Mammary microvascular endothelial cell (primary cell): ENCODE measurements around the gene P4HTM. TPM values are rescaled to one million over a fixed set of nuclear protein-coding genes. Genes with fewer than 3 reads are reported as not detected.

Source experiments
- total RNA-seq: library from RNA; depleted of rRNA; stranded (reverse); fragments of >200 nt; gene quantifications from 2 replicates; pipeline ENCODE4 v1.2.3, GENCODE V29; 2015

Gene P4HTM, protein sequence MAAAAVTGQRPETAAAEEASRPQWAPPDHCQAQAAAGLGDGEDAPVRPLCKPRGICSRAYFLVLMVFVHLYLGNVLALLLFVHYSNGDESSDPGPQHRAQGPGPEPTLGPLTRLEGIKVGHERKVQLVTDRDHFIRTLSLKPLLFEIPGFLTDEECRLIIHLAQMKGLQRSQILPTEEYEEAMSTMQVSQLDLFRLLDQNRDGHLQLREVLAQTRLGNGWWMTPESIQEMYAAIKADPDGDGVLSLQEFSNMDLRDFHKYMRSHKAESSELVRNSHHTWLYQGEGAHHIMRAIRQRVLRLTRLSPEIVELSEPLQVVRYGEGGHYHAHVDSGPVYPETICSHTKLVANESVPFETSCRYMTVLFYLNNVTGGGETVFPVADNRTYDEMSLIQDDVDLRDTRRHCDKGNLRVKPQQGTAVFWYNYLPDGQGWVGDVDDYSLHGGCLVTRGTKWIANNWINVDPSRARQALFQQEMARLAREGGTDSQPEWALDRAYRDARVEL
- 15.7 and 16.0 TPM in 2 replicates for total RNA-seq

DNA sequence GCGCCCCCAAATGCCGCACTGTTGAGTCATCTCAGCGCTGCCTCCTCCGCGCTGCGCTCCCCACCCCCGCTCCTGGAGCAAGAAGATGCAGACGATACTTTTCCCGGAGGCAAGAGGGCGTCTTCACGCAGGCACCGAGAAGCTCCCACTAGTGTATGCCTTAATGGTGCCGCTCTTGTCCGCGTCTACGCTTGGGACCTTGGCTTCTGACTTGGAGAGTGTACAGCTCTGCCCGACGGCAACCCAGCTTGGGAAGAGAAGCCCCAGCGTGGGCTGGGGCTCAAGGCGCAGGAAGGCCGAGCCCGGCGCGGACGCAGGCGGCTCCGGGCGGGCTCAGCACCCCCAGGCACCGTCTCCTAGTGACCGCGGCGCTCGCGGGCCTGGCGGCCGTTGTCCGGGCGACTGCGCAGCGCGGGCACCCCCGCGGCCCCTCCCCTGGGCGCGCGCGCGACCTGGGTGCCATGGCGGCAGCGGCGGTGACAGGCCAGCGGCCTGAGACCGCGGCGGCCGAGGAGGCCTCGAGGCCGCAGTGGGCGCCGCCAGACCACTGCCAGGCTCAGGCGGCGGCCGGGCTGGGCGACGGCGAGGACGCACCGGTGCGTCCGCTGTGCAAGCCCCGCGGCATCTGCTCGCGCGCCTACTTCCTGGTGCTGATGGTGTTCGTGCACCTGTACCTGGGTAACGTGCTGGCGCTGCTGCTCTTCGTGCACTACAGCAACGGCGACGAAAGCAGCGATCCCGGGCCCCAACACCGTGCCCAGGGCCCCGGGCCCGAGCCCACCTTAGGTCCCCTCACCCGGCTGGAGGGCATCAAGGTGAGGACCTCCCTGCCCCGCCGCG lies at the start of gene P4HTM:
TSS of gene P4HTM (plus strand) at position 446 of the 840 bp plus-strand sequence. CDS start at position 462, 16 bp downstream.

DNA sequence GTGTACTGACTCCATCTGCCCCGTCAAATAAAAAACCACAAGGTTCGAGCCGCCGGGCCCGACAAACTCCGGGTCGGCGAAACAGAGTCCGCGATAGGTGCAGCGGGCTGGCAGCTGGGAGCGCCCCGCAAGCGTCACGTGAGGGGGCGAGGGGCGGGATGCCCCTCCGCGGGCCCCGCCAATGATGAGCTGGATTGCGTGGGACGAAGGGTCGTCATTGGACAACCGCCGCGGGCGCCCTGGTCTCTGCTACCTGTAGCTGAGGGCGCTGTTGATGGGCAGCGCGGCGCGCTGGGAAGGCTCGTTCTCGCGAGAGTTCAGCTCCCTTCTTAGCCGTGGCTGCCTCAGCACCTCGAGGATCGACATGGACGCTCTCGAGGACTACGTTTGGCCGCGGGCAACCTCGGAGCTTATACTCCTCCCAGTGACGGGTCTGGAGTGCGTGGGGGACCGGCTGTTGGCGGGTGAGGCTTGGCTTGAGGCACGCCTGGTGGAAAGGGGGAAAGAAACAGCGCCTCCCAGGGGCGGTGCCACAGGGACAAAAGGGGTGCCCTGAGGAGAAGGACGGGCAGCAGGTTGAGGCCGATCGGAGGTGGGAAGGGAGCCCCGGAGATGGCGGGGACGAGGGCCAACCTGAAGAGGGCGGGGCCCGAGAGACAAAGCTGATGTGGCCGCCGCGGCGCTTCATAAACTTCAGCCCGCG lies 17.2 kb downstream of the P4HTM start, which contains the start of gene WDR6:
TSS of gene WDR6 (plus strand) at position 324 of the 703 bp plus-strand sequence. CDS start at position 365, 41 bp downstream.

DNA sequence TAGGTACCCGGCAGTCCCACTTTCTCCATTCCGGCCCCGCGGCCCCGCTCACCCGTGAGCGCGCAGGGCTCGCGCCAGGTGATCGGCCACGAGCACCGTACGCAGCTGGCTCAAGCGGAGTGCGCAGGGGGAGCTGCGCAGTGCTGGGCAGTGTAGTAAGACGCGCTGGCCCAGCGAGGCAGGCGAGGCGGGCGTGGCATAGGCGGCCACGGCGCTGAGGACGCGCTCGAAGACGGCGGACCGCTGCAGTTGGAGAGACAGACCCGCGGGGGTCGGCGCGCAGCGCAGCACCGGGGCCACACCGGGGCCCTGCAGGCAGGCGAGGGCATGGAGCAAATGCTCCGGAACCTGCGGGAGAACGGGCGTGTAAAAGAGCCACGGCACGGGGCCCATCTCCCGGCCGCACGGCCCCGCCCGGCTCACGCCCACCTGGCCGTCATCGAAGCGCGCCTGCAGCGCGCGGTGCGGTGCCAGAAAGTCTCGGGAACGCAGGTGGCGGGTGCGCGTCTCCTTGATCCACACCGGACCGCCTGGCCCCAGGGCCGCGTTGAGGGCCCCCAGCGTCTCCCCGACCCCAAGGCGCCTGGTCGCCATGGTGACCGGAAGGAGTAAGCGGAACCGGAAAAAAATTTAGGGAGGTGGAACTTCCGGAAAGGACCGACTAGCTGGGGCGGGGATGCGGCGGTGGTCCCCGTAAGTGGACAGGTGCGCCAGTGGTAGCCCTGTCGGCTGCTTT lies 28.1 kb downstream of the P4HTM start, which contains the start of gene DALRD3:
TSS of gene DALRD3 (minus strand) at position 610 of the 736 bp plus-strand sequence. CDS start at position 594, 16 bp downstream.

DNA sequence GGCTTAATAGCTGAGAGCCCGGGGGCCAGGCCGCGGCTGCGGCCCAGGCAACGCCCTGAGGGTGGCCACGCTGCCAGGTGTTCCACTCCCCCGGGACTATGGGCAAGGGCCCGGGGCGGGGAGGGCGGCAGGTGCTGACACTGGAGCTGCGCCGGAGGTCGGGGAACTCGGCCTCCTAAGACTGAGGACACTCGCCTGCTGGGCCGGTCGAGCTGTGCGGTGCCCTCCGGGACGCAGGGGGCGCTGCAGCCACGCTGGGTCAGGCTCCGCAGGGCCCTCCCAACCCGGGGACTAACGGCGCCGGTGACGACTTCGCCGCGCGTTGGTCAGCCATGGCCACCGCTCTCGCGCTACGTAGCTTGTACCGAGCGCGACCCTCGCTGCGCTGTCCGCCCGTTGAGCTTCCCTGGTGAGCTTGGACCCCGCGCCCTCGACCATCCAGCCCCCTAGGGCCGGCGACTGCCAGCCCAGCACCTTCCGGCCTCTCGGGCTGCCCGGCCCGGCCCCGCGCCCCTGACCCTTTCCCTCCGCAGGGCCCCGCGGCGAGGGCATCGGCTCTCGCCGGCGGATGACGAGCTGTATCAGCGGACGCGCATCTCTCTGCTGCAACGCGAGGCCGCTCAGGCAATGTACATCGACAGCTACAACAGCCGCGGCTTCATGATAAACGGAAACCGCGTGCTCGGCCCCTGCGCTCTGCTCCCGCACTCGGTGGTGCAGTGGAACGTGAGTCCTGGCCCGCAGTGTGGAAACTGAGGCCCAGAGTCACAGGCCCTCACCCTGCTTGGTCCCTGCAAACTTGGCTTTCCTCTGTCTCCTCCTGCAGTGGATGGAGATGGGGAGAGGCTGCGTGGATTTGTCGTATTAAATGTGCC lies 32.0 kb downstream of the P4HTM start, which contains the start of gene NDUFAF3:
TSS of gene NDUFAF3 (plus strand) at position 309 of the 875 bp plus-strand sequence. CDS start at position 333, 24 bp downstream.

DNA sequence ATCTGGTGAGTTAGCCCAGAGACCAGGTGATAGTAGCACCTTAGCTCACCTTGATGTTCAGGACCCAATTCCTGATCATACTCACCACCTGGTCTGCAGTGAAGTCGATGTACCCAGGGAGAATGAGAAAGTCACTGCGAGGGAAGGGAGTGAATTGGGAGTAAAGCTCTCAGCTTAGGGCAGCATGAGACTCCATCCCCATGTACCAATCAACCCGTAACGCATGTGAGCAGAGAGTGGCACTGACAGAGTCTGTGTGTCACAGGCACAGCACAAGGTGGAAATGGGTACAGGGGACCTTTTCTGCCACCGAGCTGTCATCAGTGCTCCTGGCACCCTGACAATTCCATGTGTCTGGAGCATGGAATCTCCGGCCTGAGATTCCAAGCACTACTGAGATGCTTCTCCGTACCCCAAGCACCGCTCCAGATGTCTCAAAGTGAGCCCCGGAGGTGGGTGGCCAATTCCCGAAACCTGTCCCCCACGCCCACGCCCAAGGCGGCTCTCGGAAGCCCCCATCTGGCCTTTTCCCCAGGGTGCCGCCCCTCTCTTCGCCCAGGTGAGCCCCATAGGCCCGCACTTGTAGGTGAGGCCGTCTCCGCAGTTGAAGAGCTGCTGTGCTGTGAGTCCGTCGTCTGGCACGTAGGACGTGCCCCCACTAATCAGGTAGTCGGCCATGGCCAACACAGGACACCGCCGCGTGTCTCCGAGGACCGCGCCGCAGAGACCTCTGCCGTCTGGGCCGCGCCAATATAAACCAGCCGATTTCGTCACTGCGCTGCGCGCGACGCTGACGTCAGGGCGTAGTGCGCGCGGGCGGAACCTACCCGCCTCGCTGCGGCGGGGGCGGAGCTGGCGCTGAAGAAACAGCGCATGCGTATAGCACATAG lies 38.9 kb downstream of the P4HTM start, which contains the start of gene IMPDH2:
TSS of gene IMPDH2 (minus strand) at position 726 of the 890 bp plus-strand sequence. CDS start at position 678, 48 bp downstream.

Other genes starting within 250 kb of the P4HTM start
- gene PRKAR2A, start 142.4 kb upstream of the P4HTM start, total RNA-seq = 33.2 and 41.7 TPM in 2 replicates
- 15.9 and 26.8 TPM in 2 replicates for gene SLC25A20, start 91.4 kb upstream of the P4HTM start, total RNA-seq
- gene ARIH2, start 71.4 kb upstream of the P4HTM start, total RNA-seq = 53.3 and 72.0 TPM in 2 replicates
- gene WDR6, start 17.1 kb downstream of the P4HTM start, total RNA-seq = 81.6 and 87.9 TPM in 2 replicates
- 40.8 and 44.2 TPM in 2 replicates for gene DALRD3, start 28.3 kb downstream of the P4HTM start, total RNA-seq
- 134 and 158 TPM in 2 replicates for gene NDUFAF3, start 31.9 kb downstream of the P4HTM start, total RNA-seq
- 197 and 214 TPM in 2 replicates for gene IMPDH2, start 39.2 kb downstream of the P4HTM start, total RNA-seq
- 60.2 and 79.0 TPM in 2 replicates for gene QRICH1, start 103.8 kb downstream of the P4HTM start, total RNA-seq
- gene QARS1, start 114.5 kb downstream of the P4HTM start, total RNA-seq = 226 and 239 TPM in 2 replicates
- 29.2 and 31.3 TPM in 2 replicates for gene USP19, start 130.6 kb downstream of the P4HTM start, total RNA-seq
- gene LAMB2, start 142.8 kb downstream of the P4HTM start, total RNA-seq = 338 and 396 TPM in 2 replicates
- gene CCDC71, start 176.1 kb downstream of the P4HTM start, total RNA-seq = 25.3 and 31.4 TPM in 2 replicates
- gene KLHDC8B, start 181.4 kb downstream of the P4HTM start, total RNA-seq = 23.0 and 29.8 TPM in 2 replicates